ENCODE measurements around the gene SIX1.

GRCh38 chr14:60596139-60596538, 53.1 kb downstream of the SIX1 start:
- no peak for TF ChIP-seq EZH2 (IDR thresholded peaks at IDR 0.05; ENCODE audit: insufficient read depth, low read length)
- TF ChIP-seq, protein P1, sequence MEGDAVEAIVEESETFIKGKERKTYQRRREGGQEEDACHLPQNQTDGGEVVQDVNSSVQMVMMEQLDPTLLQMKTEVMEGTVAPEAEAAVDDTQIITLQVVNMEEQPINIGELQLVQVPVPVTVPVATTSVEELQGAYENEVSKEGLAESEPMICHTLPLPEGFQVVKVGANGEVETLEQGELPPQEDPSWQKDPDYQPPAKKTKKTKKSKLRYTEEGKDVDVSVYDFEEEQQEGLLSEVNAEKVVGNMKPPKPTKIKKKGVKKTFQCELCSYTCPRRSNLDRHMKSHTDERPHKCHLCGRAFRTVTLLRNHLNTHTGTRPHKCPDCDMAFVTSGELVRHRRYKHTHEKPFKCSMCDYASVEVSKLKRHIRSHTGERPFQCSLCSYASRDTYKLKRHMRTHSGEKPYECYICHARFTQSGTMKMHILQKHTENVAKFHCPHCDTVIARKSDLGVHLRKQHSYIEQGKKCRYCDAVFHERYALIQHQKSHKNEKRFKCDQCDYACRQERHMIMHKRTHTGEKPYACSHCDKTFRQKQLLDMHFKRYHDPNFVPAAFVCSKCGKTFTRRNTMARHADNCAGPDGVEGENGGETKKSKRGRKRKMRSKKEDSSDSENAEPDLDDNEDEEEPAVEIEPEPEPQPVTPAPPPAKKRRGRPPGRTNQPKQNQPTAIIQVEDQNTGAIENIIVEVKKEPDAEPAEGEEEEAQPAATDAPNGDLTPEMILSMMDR (IDR thresholded peaks at IDR 0.05; ENCODE audit: insufficient read depth, low read depth, low read length), result no peak

All from astrocyte (in vitro differentiated cells and primary cell).